Frontal cortex (tissue), 4 donors: ENCODE data around the gene CIAO2B. TPM values are rescaled to one million over a fixed set of nuclear protein-coding genes. Genes with fewer than 3 reads are reported as not detected.
A peak's percentile ranks its signal among the peaks of the same experiment; 100 is the strongest.
"Not testable (repeated sequence)": the region's sequence is repeated elsewhere in the genome, so short reads cannot be mapped to it uniquely, and the experiment has no call there.

Experiments used
- DNase-seq, 2 donors: peaks; one replicate each; pipeline ENCODE4 v3.0.0; 2012; ENCODE audit warnings: low spot score in 2 of 2
- FAIRE-seq: peaks from 2 replicates; lab custom pipeline; 2012; peaks lifted over from hg19 to GRCh38; lab: Jason Lieb, UNC
- total RNA-seq: library from RNA; depleted of rRNA; stranded (reverse); fragments of >200 nt; gene quantifications from one replicate; pipeline ENCODE4 v1.2.3, GENCODE V29; 2014
- donor health status: control.
- donor health status: control.
- donor health status: control.

CIAO2B gene
- 105 TPM for total RNA-seq

GRCh38 chr16:66934138-66934838 lies at the start of gene CIAO2B:
TSS of gene CIAO2B (minus strand) at chr16:66934402. CDS start at chr16:66934364, 38 bp downstream.
- FAIRE-seq (no peak), DNase-seq (peak; percentile 91 to 93)

GRCh38 chr16:66983033-66983432 lies 48.8 kb upstream of the CIAO2B start:
- DNase-seq (no peak), FAIRE-seq (no peak)

GRCh38 chr16:66979011-66979717 lies 45.0 kb upstream of the CIAO2B start:
- DNase-seq = no peak
- FAIRE-seq = no peak

- FAIRE-seq (no peak), DNase-seq (peak; percentile 80 to 89)
These were observed 43.3 kb upstream of the CIAO2B start for GRCh38 chr16:66977341-66978113.

- no peak for FAIRE-seq
- no peak for DNase-seq
These were observed 42.5 kb upstream of the CIAO2B start for GRCh38 chr16:66976746-66977145.

- FAIRE-seq = no peak
- no peak for DNase-seq
These were observed 41.2 kb upstream of the CIAO2B start for GRCh38 chr16:66975302-66975893.

- FAIRE-seq = not testable (repeated sequence)
These were observed 40.7 kb upstream of the CIAO2B start for GRCh38 chr16:66974932-66975246.

GRCh38 chr16:66974156-66974931 lies 40.1 kb upstream of the CIAO2B start:
- FAIRE-seq, DNase-seq: not testable (repeated sequence)

More at GRCh38 chr16:66974932-66975246, 40.7 kb upstream of the CIAO2B start:
- DNase-seq = not testable (repeated sequence)

GRCh38 chr16:66973716-66974115 lies 39.5 kb upstream of the CIAO2B start:
- FAIRE-seq (no peak), DNase-seq (no peak)

- FAIRE-seq (no peak), DNase-seq (no peak)
These were observed 38.8 kb upstream of the CIAO2B start for GRCh38 chr16:66972983-66973382.

- DNase-seq (no peak), FAIRE-seq (no peak)
These were observed 36.8 kb upstream of the CIAO2B start for GRCh38 chr16:66970775-66971720.

GRCh38 chr16:66968847-66969246 lies 34.6 kb upstream of the CIAO2B start:
- FAIRE-seq (no peak), DNase-seq (no peak)

- DNase-seq = no peak
- no peak for FAIRE-seq
These were observed 29.8 kb upstream of the CIAO2B start for GRCh38 chr16:66964049-66964448.

- DNase-seq (no peak), FAIRE-seq (no peak)
These were observed 27.7 kb upstream of the CIAO2B start for GRCh38 chr16:66961914-66962313.

GRCh38 chr16:66961065-66961744 lies 27.0 kb upstream of the CIAO2B start, which contains the start of gene CES3:
TSS of gene CES3 (plus strand) at chr16:66961266. CDS start at chr16:66961308, 42 bp downstream.
- no peak for DNase-seq
- no peak for FAIRE-seq

- FAIRE-seq (no peak), DNase-seq (no peak)
These were observed 26.1 kb upstream of the CIAO2B start for GRCh38 chr16:66960270-66960669.

GRCh38 chr16:66959704-66960161 lies 25.5 kb upstream of the CIAO2B start:
- FAIRE-seq = no peak
- no peak for DNase-seq
